ENCODE results near the gene NOL4L.

Gene NOL4L

GRCh38 chr20:32564921-32565734 lies 20.0 kb downstream of the NOL4L start:
- no peak overlapping the region for H3K4me3 ChIP-seq (ENCODE audit: low read depth, low read length)

GRCh38 chr20:32564440-32564839 lies 20.7 kb downstream of the NOL4L start:
- no peak overlapping the region for H3K4me3 ChIP-seq (ENCODE audit: low read depth, low read length)
- TF ChIP-seq CTCF (IDR thresholded peaks at IDR 0.05; ENCODE audit: borderline replicate concordance, insufficient read depth, low read depth, low read length) = no peak

More at GRCh38 chr20:32564921-32565734, 20.0 kb downstream of the NOL4L start:
- TF ChIP-seq CTCF (IDR thresholded peaks at IDR 0.05; ENCODE audit: borderline replicate concordance, insufficient read depth, low read depth, low read length) = no peak

GRCh38 chr20:32563311-32564272 lies 21.5 kb downstream of the NOL4L start:
- no peak overlapping the region for H3K4me3 ChIP-seq (ENCODE audit: low read depth, low read length)
- TF ChIP-seq CTCF (IDR thresholded peaks at IDR 0.05; ENCODE audit: borderline replicate concordance, insufficient read depth, low read depth, low read length) = no peak

GRCh38 chr20:32562495-32562911 lies 22.6 kb downstream of the NOL4L start:
- no peak for TF ChIP-seq CTCF (IDR thresholded peaks at IDR 0.05; ENCODE audit: borderline replicate concordance, insufficient read depth, low read depth, low read length)
- no peak overlapping the region for H3K4me3 ChIP-seq (ENCODE audit: low read depth, low read length)

GRCh38 chr20:32560989-32561830 lies 23.9 kb downstream of the NOL4L start:
- no peak overlapping the region for H3K4me3 ChIP-seq (ENCODE audit: low read depth, low read length)
- no peak for TF ChIP-seq CTCF (IDR thresholded peaks at IDR 0.05; ENCODE audit: borderline replicate concordance, insufficient read depth, low read depth, low read length)

- TF ChIP-seq CTCF (IDR thresholded peaks at IDR 0.05; ENCODE audit: borderline replicate concordance, insufficient read depth, low read depth, low read length) = no peak
- no peak overlapping the region for H3K4me3 ChIP-seq (ENCODE audit: low read depth, low read length)
Measured at GRCh38 chr20:32560482-32560988, 24.6 kb downstream of the NOL4L start.
